Activated T-cell treated with anti-CD3 and anti-CD28 coated beads, Interleukin-2, amount 50 U/mL, for 48 hours (primary cell): Measurements from ENCODE around the gene TRIM8.
"Not testable (repeated sequence)": the region's sequence is repeated elsewhere in the genome, so short reads cannot be mapped to it uniquely, and the experiment has no call there.

ENCODE experiments used
- DNase-seq, 2 experiments: peaks; one replicate each; pipeline ENCODE4 v3.0.0-alpha.2; 2020

The TRIM8 gene

GRCh38 chr10:102673819-102674511 is 29.7 kb downstream of the TRIM8 start:
- DNase-seq: peak; percentile 63 to 73

DNA sequence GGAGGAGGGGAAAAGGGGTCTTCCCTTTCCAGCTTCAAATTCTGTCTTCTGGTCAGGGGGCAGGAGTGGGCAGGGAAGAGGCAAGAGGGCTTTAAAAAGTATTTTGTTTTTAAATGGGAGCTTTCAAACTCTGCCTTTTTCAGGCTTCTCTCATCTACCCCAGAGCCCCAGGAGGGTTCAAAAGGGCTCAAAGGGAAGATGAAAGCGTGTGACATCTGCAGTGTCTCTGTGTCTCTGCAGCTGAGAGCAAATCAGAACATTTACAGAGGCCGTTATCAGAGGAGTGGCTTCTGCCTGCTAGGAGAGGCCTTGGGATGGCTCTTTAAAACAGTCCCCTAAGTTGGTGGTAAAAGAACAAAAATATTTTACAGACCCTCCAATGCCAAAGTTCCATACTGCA is 30.3 kb downstream of the TRIM8 start:
- DNase-seq: no peak

DNA sequence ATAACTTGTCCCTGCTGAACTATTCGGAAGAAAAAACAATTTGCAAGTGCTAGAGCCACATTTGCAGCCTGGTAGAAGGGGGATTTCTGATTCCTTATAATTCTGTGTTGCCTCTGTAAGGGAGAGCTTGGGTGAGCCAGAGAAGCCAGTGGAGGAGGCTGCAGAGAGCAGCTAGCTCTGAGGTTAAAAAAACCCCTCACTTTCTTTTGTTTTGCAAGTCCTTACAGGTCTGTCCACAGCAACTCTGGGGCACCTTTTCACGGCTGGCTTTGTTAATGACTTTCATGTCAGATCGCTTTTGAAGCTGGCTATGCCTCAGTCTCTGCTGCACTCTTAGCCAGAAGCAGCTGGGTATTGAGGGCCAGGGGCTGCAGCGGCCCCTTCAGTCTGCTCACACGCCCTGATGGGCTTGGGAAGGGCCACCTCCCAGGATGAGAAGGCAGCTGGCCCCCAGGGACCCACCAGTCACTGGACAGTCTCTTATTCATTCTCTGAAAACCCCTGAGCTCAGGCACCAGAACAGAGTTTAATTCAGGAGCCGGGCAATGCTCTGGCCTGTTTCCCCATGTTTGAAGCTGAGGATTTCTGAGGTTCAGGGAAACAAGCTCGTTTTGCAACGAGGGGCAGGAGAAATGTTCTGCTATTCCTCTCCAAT is 30.9 kb downstream of the TRIM8 start:
- no peak for DNase-seq

- DNase-seq: no peak
These were observed 31.6 kb downstream of the TRIM8 start for GRCh38 chr10:102675666-102676533.

DNA sequence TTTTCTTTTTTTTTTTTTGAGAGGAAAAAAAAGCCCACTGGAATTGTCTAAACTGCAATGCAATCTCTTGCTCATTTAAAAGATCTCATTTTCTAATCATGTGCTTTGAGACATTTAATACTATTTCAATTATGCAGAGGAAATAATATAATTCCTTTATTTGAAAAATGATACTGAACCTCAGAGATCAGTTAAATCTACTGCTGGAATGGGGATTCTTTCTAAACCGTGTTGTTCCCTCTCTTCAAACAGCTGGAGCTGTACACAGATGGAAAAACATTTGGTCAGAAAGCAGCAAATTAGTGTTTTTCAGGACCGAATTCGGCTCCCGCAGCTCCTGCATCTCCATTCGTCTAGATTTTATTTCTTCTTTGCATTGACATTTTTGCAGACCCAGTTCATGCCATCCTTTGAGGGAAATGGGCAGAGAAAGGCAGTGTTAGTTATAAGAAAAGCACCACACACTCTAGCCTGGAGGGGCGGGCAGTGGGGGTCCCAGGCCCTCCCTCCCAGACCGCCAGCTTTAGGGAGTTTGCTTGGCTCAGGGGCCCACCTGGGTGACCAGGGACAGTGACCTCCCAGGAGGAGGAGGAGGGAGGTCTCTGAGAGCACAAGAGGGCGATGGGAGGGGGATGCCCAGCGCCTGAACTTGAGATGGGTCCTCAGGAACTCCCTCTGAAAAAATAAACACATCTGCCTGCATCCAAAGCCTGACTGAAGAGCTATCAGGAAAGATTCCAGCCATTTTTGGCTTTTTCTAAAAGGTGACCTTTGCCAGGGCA is 32.4 kb downstream of the TRIM8 start:
- DNase-seq: no peak

DNA sequence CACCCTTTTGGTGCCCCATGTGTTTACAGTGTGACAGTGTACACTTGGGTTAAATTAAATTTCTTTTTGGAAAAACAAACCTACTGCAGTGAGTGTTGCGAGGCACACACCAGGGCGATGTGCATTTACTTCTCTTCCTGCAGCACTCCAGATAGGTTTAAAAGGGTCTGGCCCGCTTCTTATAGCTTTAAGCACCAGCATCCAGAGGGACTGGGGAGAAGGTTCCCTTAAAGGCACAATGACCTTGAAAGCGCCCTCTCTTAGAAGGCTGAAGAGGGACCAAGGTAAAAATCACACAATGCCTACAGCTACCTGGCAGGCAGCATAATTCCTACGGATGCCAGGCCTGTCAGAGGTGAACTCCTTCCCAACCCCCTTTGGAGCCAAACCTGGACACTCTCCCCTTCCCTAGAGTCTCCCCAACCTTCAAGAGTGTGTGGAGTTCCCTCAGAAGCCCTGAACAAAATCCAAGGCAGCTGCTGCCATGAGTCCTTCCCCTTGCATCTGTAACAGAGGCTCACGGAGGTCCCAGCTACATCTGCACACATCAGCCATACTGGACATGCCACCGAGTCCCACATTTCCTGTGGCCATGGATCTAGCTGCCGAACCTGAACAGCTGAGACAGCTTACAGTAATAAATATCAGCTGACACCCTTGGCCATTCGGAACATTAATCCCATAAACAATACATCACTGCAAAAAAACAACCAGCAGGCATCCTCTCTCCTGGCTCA is 33.2 kb downstream of the TRIM8 start:
- no peak for DNase-seq

DNA sequence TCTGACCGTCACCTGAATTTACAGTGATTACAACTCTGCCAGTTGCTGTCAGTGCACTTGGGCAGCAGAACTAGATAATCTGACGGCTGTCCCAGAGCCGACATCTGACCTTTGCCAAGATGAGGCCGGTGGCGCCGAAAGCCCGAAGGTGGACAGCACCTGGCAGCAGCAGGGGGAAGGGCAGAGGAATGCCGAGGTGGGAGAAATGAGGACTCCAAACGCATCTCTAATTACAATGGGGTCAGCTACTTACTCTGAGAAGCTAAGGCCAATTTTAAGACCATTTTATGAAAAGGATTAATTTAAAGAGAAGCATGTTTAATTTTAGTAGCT is 33.8 kb downstream of the TRIM8 start:
- no peak for DNase-seq

DNA sequence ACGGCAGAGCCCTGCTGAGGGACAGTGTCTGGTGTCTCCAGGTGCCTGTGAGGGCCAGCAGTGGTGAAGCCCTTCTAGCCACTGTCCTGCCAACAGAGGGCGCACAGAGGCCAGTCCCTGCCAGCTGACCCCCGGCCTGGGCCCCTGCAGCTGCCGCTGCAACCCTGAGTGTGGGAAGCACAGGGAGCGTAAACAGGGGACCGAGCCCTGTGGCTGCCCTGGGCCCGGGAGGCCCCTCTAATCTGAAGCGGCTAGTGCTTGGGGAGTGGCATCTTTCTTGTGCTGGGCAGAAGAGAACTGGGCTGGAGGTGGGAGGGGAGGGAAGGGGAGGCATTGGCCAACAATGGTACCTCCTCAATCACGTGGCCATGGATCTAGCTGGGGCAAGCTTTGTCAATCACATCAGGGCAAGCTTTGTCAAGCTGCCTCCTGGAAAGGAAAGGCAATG is 34.6 kb downstream of the TRIM8 start:
- DNase-seq: peak in 1 of 2 experiments; percentile 54

DNA sequence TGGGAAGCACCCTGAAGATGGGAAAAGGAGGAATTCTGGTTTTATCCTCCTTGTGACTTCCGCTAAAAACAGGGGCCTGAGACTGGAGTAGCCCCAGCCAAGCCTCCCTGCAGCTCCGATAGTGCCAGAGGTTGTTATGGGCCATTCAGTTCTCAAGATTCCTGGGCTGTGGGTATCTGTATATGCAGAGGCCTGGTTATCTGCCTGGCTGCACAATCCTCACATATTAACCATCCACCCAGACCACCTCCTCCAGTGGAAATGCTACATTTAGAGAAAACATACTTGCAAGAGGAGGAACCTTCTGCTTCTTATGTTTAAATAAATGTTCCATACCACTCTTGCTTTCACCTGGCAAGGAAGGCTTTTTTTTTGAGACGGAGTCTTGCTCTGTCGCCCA is 35.3 kb downstream of the TRIM8 start:
- no peak for DNase-seq

- DNase-seq: no peak
These were observed 37.4 kb downstream of the TRIM8 start for GRCh38 chr10:102681696-102682095.

DNA sequence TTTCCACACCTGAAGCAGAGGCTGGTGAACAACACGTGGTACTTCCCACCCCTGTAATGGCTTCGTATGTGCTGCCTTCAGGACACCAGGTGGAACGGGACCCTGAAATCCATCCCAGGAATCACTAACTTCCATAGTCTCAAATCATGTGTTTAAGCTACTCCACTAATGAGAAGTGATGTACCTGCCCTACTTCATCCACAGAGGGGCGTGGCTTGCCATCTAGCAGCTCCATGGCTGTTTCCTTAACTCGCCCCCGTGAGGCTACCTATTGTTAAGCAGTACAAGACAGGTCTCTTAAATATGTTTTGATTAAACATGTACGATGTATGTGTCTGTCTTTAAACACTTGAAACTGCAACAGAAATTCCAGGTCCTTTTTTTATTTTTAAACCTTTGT is 38.1 kb downstream of the TRIM8 start:
- DNase-seq: no peak

DNA sequence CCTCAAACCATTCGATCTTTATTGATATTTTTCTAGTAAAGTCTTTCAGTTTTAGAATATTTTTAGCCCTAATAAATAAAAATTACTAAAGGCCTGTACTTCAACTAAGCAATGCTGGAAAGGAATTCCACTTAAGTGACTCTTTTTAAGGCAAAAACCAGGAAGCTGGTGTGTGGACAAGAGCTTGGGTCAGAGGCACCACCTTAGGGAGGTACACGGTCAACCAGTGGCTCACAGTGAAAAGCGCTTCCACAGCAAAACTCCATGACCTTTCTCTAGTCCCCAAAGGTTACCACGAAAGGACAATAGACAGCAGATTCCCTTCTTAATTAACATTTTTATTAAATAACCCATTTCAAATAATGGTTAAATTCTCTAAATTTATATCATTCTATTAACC is 38.7 kb downstream of the TRIM8 start:
- no peak for DNase-seq

- DNase-seq: no peak
These were observed 39.5 kb downstream of the TRIM8 start for GRCh38 chr10:102683736-102684135.

- no peak for DNase-seq
These were observed 47.2 kb downstream of the TRIM8 start for GRCh38 chr10:102691285-102692066.

DNA sequence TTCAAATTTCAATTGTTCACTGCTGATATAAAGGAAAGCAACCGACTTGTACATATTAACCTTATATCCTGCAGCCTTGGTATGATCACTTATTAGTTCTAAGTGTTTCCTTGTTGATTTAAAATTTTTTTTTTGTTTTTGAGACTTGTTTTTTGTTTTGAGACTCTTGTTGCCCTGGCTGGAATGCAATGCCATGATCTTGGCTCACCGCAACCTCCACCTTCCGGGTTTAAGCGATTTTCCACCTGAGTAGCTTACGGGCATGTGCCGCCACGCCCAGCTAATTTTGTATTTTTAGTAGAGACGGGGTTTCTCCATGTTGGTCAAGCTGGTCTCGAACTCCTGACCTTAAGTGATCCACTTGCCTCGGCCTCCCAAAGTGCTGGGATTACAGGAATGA is 51.1 kb downstream of the TRIM8 start:
- not testable (repeated sequence) for DNase-seq

GRCh38 chr10:102696736-102697135 is 52.5 kb downstream of the TRIM8 start:
- no peak for DNase-seq

DNA sequence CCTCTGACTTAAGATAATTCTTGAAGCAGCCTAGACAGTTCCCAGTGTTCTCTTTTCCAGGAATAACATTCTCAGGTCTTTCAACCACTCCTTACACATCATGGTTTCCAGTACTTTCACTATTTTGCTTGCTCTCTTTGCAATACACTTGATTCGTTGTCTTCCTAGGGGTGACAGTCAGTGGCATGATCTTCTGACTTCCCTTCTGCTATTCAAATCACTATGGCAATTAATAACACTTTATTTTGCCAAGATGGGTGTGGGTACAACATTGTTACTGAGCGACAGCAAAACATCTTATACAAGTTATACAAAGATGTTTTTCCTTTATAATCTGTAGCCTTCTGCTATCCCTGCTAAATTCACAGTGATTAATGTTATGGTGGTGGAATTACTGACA is 54.6 kb downstream of the TRIM8 start:
- no peak for DNase-seq

DNA sequence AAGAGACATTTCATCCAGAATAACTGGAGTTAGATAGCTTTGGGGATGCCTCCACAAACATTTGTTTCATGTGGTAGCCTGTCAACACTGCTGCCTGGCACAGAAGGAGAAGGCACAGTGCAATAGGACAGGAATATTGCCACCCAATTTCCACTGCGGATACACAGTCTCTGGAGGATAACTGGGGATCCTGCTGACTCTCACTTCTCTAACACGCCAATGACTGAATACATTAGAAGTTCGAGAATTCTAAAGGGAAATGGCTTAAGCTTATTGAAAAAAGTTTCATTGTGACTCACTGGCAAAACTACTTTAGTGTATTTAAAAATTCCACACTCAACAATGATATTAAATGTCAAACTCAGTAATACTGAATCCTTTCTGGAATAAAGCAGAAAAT is 57.0 kb downstream of the TRIM8 start:
- DNase-seq: no peak

DNA sequence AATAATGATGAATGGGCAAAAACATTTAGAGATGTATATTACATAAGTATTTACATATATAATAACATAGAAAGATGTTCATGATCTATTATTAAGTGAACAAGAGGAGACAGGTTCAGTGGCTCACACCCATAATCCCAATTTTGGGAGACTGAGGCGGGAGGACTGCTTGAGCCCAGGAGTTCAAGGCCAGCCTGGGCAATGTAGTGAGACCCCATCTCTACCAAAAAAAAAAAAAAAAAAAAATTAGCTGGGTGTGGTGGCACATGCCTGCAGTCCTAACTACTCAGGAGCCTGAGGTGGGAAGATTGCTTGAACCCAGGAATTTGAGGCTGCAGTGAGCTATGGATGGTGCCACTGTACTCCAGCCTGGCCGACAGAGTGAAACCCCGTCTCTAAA is 57.5 kb downstream of the TRIM8 start:
- no peak for DNase-seq

GRCh38 chr10:102702742-102703141 is 58.5 kb downstream of the TRIM8 start:
- no peak for DNase-seq

GRCh38 chr10:102704915-102705314 is 60.6 kb downstream of the TRIM8 start:
- DNase-seq: no peak

GRCh38 chr10:102705531-102705930 is 61.3 kb downstream of the TRIM8 start:
- no peak for DNase-seq
